Measurements from ENCODE around the gene RIN3.

GRCh38 chr14:92670160-92670559 is 156.6 kb downstream of the RIN3 start:
- no peak for TF ChIP-seq CTCF (conservative IDR thresholded peaks at IDR 0.05)
- no peak for TF ChIP-seq EZH2 (IDR thresholded peaks at IDR 0.05; ENCODE audit: low read depth)
